ENCODE measurements around the gene GGT6.

The GGT6 gene

GRCh38 chr17:4540687-4541327 lies 19.6 kb downstream of the GGT6 start:
- H3K4me3 ChIP-seq (ENCODE audit: low read depth, low read length) = no peak overlapping the region
- no peak for TF ChIP-seq CTCF (IDR thresholded peaks at IDR 0.05; ENCODE audit: low read depth, low read length)

DNA sequence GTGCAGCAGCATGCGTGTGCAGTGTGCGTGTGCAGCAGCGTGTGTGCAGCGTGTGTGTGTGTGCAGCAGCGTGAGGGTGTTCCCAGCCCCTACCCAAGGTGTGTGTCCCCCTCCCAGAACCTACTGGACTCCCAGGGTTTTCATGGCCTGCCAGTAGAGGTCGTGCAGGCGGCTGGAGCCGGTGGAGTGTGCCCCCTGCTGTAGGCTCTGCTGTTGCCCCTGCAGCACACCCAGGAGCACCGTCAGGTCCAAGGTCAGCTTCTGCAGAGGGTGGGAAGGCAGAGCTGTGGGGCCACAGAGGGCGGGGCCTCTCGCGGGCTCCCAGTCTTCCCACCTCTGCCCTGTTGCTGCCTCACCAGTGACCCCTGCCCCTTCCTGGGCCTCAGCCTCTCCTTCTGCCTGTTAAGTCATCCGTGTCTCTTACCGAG lies 20.1 kb downstream of the GGT6 start:
- TF ChIP-seq CTCF (IDR thresholded peaks at IDR 0.05; ENCODE audit: low read depth, low read length) = no peak
- H3K4me3 ChIP-seq (ENCODE audit: low read depth, low read length) = no peak overlapping the region

GRCh38 chr17:4539576-4540223 lies 20.7 kb downstream of the GGT6 start:
- H3K4me3 ChIP-seq (ENCODE audit: low read depth, low read length) = no peak overlapping the region
- no peak for TF ChIP-seq CTCF (IDR thresholded peaks at IDR 0.05; ENCODE audit: low read depth, low read length)

DNA sequence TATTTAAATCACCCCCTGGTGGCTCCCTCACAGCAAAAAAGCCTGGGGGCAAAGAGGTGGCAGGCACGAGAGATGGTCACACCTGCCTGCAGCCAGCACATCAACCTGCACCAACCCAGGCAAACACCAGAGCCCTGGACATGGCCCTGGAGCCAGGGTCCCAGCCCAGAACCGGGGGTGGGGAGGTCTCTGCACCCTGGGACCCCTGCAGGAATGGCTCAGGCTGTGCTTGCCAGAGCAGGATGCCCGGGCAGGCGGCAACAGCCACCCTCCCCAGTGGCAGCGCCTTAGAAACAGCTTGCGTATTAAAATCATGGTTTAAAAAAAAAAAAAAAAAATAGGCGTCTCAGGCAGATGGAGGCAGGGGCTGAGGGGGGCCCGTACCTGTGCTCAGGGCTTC lies 21.4 kb downstream of the GGT6 start:
- no peak for TF ChIP-seq CTCF (IDR thresholded peaks at IDR 0.05; ENCODE audit: low read depth, low read length)
- H3K4me3 ChIP-seq (ENCODE audit: low read depth, low read length) = no peak overlapping the region

- no peak for TF ChIP-seq CTCF (IDR thresholded peaks at IDR 0.05; ENCODE audit: low read depth, low read length)
- no peak overlapping the region for H3K4me3 ChIP-seq (ENCODE audit: low read depth, low read length)
These were observed 22.0 kb downstream of the GGT6 start for GRCh38 chr17:4538236-4539002.

GRCh38 chr17:4537451-4538235 lies 22.7 kb downstream of the GGT6 start:
- no peak overlapping the region for H3K4me3 ChIP-seq (ENCODE audit: low read depth, low read length)
- no peak for TF ChIP-seq CTCF (IDR thresholded peaks at IDR 0.05; ENCODE audit: low read depth, low read length)
